ENCODE results near the gene FIGNL2. TPM values are rescaled to one million over a fixed set of nuclear protein-coding genes. Genes with fewer than 3 reads are reported as not detected.

Gene FIGNL2
- total RNA-seq, 1 experiment from 2014 or later: 0.21 TPM

GRCh38 chr12:51841727-51842126 is 6.8 kb downstream of the FIGNL2 start:
- POLR2A ChIA-PET (ENCODE audit: low non-redundant PET): no interaction called here
- no peak for TF ChIP-seq CTCF (conservative IDR thresholded peaks at IDR 0.05; ENCODE audit: low read depth, low read length)
- TF ChIP-seq EZH2 (IDR thresholded peaks at IDR 0.05; ENCODE audit: borderline replicate concordance, low read depth, low read length, poor library complexity, severe bottlenecking): no peak
- H3K4me3 ChIP-seq (ENCODE audit: low read depth, low read length, poor library complexity, severe bottlenecking): no peak overlapping the region
- H3K4me1 ChIP-seq (ENCODE audit: insufficient read depth, low read length, poor library complexity, severe bottlenecking): no peaks in the 10 kb centered on the region
- no TSS peak for BruUV-seq (replicated peaks)
- CTCF ChIA-PET: no interaction called here
- no peaks in the 10 kb centered on the region for H3K9me3 ChIP-seq (ENCODE audit: low read depth, low read length, poor library complexity, severe bottlenecking)
- H3K36me3 ChIP-seq (ENCODE audit: insufficient read depth, low read length, poor library complexity, severe bottlenecking): no peaks in the 10 kb centered on the region
- intact Hi-C loops (cut with micrococcal nuclease; ENCODE audit: unreplicated experiment): no loop called here
- DNase-seq (ENCODE audit: low spot score): no peak
- peaks cover 4% of the 10 kb centered on the region for H3K27me3 ChIP-seq (replicated peaks; ENCODE audit: insufficient read depth, low read depth, low read length, poor library complexity)
- H3K27ac ChIP-seq (ENCODE audit: low read depth, low read length, poor library complexity, severe bottlenecking): no peak overlapping the region

GRCh38 chr12:51840966-51841365 is 7.6 kb downstream of the FIGNL2 start:
- no peaks in the 10 kb centered on the region for H3K4me1 ChIP-seq (ENCODE audit: insufficient read depth, low read length, poor library complexity, severe bottlenecking)
- H3K9me3 ChIP-seq (ENCODE audit: low read depth, low read length, poor library complexity, severe bottlenecking): no peaks in the 10 kb centered on the region
- H3K27ac ChIP-seq (ENCODE audit: low read depth, low read length, poor library complexity, severe bottlenecking): no peak overlapping the region
- intact Hi-C loops (cut with micrococcal nuclease; ENCODE audit: unreplicated experiment): no loop called here
- no peaks in the 10 kb centered on the region for H3K36me3 ChIP-seq (ENCODE audit: insufficient read depth, low read length, poor library complexity, severe bottlenecking)
- peaks cover 4% of the 10 kb centered on the region for H3K27me3 ChIP-seq (replicated peaks; ENCODE audit: insufficient read depth, low read depth, low read length, poor library complexity)
- no peak for DNase-seq (ENCODE audit: low spot score)
- no peak for TF ChIP-seq CTCF (conservative IDR thresholded peaks at IDR 0.05; ENCODE audit: low read depth, low read length)
- TF ChIP-seq EZH2 (IDR thresholded peaks at IDR 0.05; ENCODE audit: borderline replicate concordance, low read depth, low read length, poor library complexity, severe bottlenecking): no peak
- ChIA-PET POLR2A (ENCODE audit: low non-redundant PET) (no interaction called here), CTCF (no interaction called here)
- no TSS peak for BruUV-seq (replicated peaks)
- H3K4me3 ChIP-seq (ENCODE audit: low read depth, low read length, poor library complexity, severe bottlenecking): no peak overlapping the region

- Histone ChIP-seq H3K27ac (ENCODE audit: low read depth, low read length, poor library complexity, severe bottlenecking) (no peak overlapping the region), H3K36me3 (ENCODE audit: insufficient read depth, low read length, poor library complexity, severe bottlenecking) (no peaks in the 10 kb centered on the region), H3K27me3 (replicated peaks; ENCODE audit: insufficient read depth, low read depth, low read length, poor library complexity) (peaks cover 4% of the 10 kb centered on the region), H3K9me3 (ENCODE audit: low read depth, low read length, poor library complexity, severe bottlenecking) (no peaks in the 10 kb centered on the region), H3K4me3 (ENCODE audit: low read depth, low read length, poor library complexity, severe bottlenecking) (no peak overlapping the region), H3K4me1 (ENCODE audit: insufficient read depth, low read length, poor library complexity, severe bottlenecking) (no peaks in the 10 kb centered on the region)
- no TSS peak for BruUV-seq (replicated peaks)
- intact Hi-C loops (cut with micrococcal nuclease; ENCODE audit: unreplicated experiment): no loop called here
- ChIA-PET CTCF (no interaction called here), POLR2A (ENCODE audit: low non-redundant PET) (no interaction called here)
- TF ChIP-seq EZH2 (IDR thresholded peaks at IDR 0.05; ENCODE audit: borderline replicate concordance, low read depth, low read length, poor library complexity, severe bottlenecking) (no peak), CTCF (conservative IDR thresholded peaks at IDR 0.05; ENCODE audit: low read depth, low read length) (no peak)
- no peak for DNase-seq (ENCODE audit: low spot score)
These were observed 9.1 kb downstream of the FIGNL2 start for GRCh38 chr12:51839310-51839947.

Measured in A673 (cell line).